HEK293 (cell line): ENCODE measurements around the gene B3GAT1.

ENCODE experiments used
- CTCF ChIA-PET: fragments of 350-600 bp; formaldehyde crosslinking; extraction: SDS; loops from one replicate; lab custom pipeline; 2021; ENCODE audit warnings: antibody characterized with exemption; lab: Yijun Ruan, JAX
- POLR2A ChIA-PET: fragments of 300-600 bp; formaldehyde crosslinking; extraction: SDS; loops from one replicate; lab custom pipeline; 2020; ENCODE audit warnings: antibody characterized with exemption, inconsistent platforms; lab: Yijun Ruan, JAX
- H3K27ac ChIP-seq: fragments of 200-500 bp; sonication (Bioruptor generic); 2 replicates; pipeline ENCODE4 v1.5.1; 2014; ENCODE audit warnings: low read depth, low read length, control low read depth, inconsistent platforms; ENCODE audit errors: extremely low read depth
- H3K36me3 ChIP-seq, 2 experiments: fragments of 200-500 bp in 1 of 2; sonication (Bioruptor generic) in 1 of 2; 1 replicate in 1 of 2; 2 replicates in 1 of 2; pipeline ENCODE4 v1.5.1; 2014 to 2017; ENCODE audit warnings: inconsistent platforms in 2 of 2, low read length in 2 of 2; ENCODE audit not compliant: control insufficient read depth in 2 of 2, insufficient read depth in 1 of 2
- H3K4me1 ChIP-seq: fragments of 200-500 bp; sonication (Bioruptor generic); 2 replicates; pipeline ENCODE4 v1.5.1; 2014; ENCODE audit warnings: mild to moderate bottlenecking, low read length, inconsistent platforms; ENCODE audit not compliant: control insufficient read depth, insufficient read depth
- H3K4me3 ChIP-seq: 2 replicates; pipeline ENCODE4 v1.5.1; 2011; ENCODE audit warnings: low read depth, mild to moderate bottlenecking, control low read depth, low read length, moderate library complexity
- H3K9me3 ChIP-seq: fragments of 200-500 bp; sonication (Bioruptor generic); 2 replicates; pipeline ENCODE4 v1.5.1; 2014; ENCODE audit warnings: low read depth, low read length, inconsistent platforms; ENCODE audit not compliant: control insufficient read depth, insufficient read depth
- GLI2 ChIP-seq: fragments of 450-650 bp; formaldehyde crosslinking; IDR thresholded peaks from 2 replicates; pipeline ENCODE4; 2017; ENCODE audit warnings: missing biosample characterization, missing genetic modification characterization, low read depth, borderline replicate concordance
- GLIS1 ChIP-seq: fragments of 450-650 bp; formaldehyde crosslinking; IDR thresholded peaks from 2 replicates; pipeline ENCODE4 v1.5.1; 2016; ENCODE audit warnings: missing biosample characterization, missing genetic modification characterization
- GLIS2 ChIP-seq: fragments of 450-650 bp; formaldehyde crosslinking; IDR thresholded peaks from 2 replicates; pipeline ENCODE4 v1.5.1; 2016; ENCODE audit warnings: missing biosample characterization, missing genetic modification characterization
- KLF16 ChIP-seq: fragments of 450-650 bp; formaldehyde crosslinking; IDR thresholded peaks from 2 replicates; pipeline ENCODE4 v1.5.1; 2017; ENCODE audit warnings: missing biosample characterization, missing genetic modification characterization
- ZBTB7A ChIP-seq: fragments of 450-650 bp; formaldehyde crosslinking; IDR thresholded peaks from 2 replicates; pipeline ENCODE4 v1.5.1; 2016; ENCODE audit warnings: low read depth, missing biosample characterization, missing genetic modification characterization
- ZEB2 ChIP-seq: fragments of 450-650 bp; formaldehyde crosslinking; IDR thresholded peaks from 2 replicates; pipeline ENCODE4 v1.5.1; 2016; ENCODE audit warnings: missing biosample characterization, missing genetic modification characterization
- ZNF10 ChIP-seq: fragments of 450-650 bp; formaldehyde crosslinking; IDR thresholded peaks from 2 replicates; pipeline ENCODE4 v1.5.1; 2017; ENCODE audit warnings: missing biosample characterization, missing genetic modification characterization
- ZNF146 ChIP-seq: fragments of 450-650 bp; formaldehyde crosslinking; IDR thresholded peaks from 2 replicates; pipeline ENCODE4 v1.5.1; 2016; ENCODE audit warnings: missing biosample characterization, missing genetic modification characterization
- ZNF157 ChIP-seq: fragments of 450-650 bp; formaldehyde crosslinking; IDR thresholded peaks from 2 replicates; pipeline ENCODE4 v1.5.1; 2016; ENCODE audit warnings: missing biosample characterization, missing genetic modification characterization
- ZNF169 ChIP-seq: fragments of 450-650 bp; formaldehyde crosslinking; IDR thresholded peaks from 2 replicates; pipeline ENCODE4 v1.5.1; 2016; ENCODE audit warnings: missing biosample characterization, missing genetic modification characterization
- ZNF211 ChIP-seq: fragments of 450-650 bp; formaldehyde crosslinking; IDR thresholded peaks from 2 replicates; pipeline ENCODE4 v1.5.1; 2016; ENCODE audit warnings: low read depth, missing biosample characterization, missing genetic modification characterization
- ZNF221 ChIP-seq: fragments of 450-650 bp; formaldehyde crosslinking; IDR thresholded peaks from 2 replicates; pipeline ENCODE4 v1.5.1; 2017; ENCODE audit warnings: missing biosample characterization, missing genetic modification characterization, borderline replicate concordance
- ZNF266 ChIP-seq: fragments of 450-650 bp; formaldehyde crosslinking; IDR thresholded peaks from 2 replicates; pipeline ENCODE4 v1.5.1; 2016; ENCODE audit warnings: missing biosample characterization, missing genetic modification characterization, low read depth
- ZNF677 ChIP-seq: fragments of 450-650 bp; IDR thresholded peaks from 2 replicates; pipeline ENCODE4 v1.5.0; 2018; ENCODE audit warnings: missing biosample characterization, mild to moderate bottlenecking, missing genetic modification characterization, moderate library complexity
- TF ChIP-seq, protein P1 (sequence below): fragments of 450-650 bp; formaldehyde crosslinking; IDR thresholded peaks from 2 replicates; pipeline ENCODE4 v1.5.1; 2016; ENCODE audit warnings: missing biosample characterization, missing genetic modification characterization
- TF ChIP-seq, protein P2 (sequence below): fragments of 450-650 bp; formaldehyde crosslinking; IDR thresholded peaks from 2 replicates; pipeline ENCODE4 v1.5.1; 2016; ENCODE audit warnings: missing biosample characterization, missing genetic modification characterization
- TF ChIP-seq, protein P3 (sequence below): fragments of 450-650 bp; formaldehyde crosslinking; IDR thresholded peaks from 2 replicates; pipeline ENCODE4 v1.5.1; 2016; ENCODE audit warnings: missing biosample characterization, missing genetic modification characterization
- TF ChIP-seq, protein P4 (sequence below): fragments of 450-650 bp; formaldehyde crosslinking; IDR thresholded peaks from 2 replicates; pipeline ENCODE4 v1.5.1; 2017; ENCODE audit warnings: missing biosample characterization, missing genetic modification characterization
- TF ChIP-seq, protein P5 (sequence below): fragments of 450-650 bp; formaldehyde crosslinking; IDR thresholded peaks from 2 replicates; pipeline ENCODE4 v1.5.1; 2016; ENCODE audit warnings: missing biosample characterization, missing genetic modification characterization, borderline replicate concordance
- TF ChIP-seq, protein P6 (sequence below): fragments of 450-650 bp; formaldehyde crosslinking; optimal IDR thresholded peaks from 2 replicates; pipeline ENCODE3; 2016; ENCODE audit warnings: missing biosample characterization, mild to moderate bottlenecking, missing genetic modification characterization

B3GAT1 gene

DNA sequence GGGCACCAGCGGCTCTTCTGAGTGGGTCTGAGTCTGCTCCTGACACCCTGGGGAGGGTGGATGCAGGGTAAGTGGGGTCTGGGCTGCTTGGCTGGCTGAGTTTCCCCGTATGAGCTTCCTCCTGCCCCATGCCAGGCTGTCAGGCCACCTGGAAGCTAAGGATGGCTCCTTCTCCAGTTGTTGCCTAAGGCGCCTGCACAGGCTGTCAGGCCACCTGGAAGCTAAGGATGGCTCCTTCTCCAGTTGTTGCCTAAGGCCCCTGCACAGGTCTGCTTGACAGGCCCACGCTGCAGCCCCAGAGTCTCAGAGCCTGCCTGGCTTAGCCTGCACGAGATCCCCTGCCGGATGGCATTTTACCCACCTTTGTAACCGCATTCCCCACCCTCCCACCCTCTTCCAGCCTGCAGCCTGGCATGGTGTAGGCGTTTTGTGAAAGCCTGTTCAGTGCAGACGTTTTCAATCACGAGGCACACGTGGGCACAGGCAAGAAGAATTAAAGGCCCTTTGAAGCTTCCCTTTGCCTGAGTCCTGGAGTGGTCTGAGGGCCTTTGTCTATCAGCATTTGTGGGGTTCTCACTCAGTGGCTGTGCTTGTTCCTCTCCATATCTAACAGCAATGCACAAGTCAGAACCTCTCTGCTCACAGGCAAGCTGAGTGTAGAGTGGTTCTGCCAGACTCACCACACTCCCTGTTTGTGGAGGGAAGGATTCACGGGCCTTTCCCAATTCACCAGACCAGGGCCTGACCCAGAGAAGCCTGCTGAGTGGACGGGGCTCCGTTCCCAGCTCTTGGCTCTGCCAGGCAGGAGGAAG is 40.2 kb upstream of the B3GAT1 start:
- H3K36me3 ChIP-seq: no peaks in the 10 kb centered on the region
- CTCF ChIA-PET: no interaction called here
- no peaks in the 10 kb centered on the region for H3K4me1 ChIP-seq
- no peak overlapping the region for H3K4me3 ChIP-seq
- no peaks in the 10 kb centered on the region for H3K9me3 ChIP-seq
- H3K27ac ChIP-seq: no peak overlapping the region
- POLR2A ChIA-PET: no interaction called here
- TF ChIP-seq ZNF221 (no peak), ZEB2 (tag by site-specific recombination) (no peak), ZNF10 (tag by site-specific recombination) (no peak), ZNF157 (tag by site-specific recombination) (no peak), ZNF169 (no peak), ZNF211 (no peak), GLIS1 (tag by site-specific recombination) (no peak), ZNF266 (tag by site-specific recombination) (no peak), GLIS2 (tag by site-specific recombination) (no peak), ZNF677 (tag by site-specific recombination) (no peak), ZNF146 (no peak), ZBTB7A (tag by site-specific recombination) (no peak), GLI2 (tag by site-specific recombination) (no peak), KLF16 (tag by site-specific recombination) (no peak)
- TF ChIP-seq, protein P1, sequence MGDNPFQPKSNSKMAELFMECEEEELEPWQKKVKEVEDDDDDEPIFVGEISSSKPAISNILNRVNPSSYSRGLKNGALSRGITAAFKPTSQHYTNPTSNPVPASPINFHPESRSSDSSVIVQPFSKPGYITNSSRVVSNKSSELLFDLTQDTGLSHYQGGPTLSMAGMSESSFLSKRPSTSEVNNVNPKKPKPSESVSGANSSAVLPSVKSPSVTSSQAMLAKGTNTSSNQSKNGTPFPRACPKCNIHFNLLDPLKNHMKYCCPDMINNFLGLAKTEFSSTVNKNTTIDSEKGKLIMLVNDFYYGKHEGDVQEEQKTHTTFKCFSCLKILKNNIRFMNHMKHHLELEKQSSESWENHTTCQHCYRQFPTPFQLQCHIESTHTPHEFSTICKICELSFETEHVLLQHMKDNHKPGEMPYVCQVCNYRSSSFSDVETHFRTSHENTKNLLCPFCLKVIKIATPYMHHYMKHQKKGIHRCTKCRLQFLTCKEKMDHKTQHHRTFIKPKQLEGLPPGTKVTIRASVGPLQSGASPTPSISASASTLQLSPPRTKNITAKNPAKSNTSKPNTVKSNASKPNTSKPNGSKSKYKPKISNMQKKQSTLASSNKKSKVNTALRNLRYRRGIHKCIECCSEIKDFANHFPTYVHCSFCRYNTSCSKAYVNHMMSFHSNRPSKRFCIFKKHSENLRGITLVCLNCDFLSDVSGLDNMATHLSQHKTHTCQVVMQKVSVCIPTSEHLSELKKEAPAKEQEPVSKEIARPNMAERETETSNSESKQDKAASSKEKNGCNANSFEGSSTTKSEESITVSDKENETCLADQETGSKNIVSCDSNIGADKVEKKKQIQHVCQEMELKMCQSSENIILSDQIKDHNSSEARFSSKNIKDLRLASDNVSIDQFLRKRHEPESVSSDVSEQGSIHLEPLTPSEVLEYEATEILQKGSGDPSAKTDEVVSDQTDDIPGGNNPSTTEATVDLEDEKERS: no peak
- TF ChIP-seq, protein P2, sequence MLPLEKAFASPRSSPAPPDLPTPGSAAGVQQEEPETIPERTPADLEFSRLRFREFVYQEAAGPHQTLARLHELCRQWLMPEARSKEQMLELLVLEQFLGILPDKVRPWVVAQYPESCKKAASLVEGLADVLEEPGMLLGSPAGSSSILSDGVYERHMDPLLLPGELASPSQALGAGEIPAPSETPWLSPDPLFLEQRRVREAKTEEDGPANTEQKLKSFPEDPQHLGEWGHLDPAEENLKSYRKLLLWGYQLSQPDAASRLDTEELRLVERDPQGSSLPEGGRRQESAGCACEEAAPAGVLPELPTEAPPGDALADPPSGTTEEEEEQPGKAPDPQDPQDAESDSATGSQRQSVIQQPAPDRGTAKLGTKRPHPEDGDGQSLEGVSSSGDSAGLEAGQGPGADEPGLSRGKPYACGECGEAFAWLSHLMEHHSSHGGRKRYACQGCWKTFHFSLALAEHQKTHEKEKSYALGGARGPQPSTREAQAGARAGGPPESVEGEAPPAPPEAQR (tag by site-specific recombination): no peak
- TF ChIP-seq, protein P3, sequence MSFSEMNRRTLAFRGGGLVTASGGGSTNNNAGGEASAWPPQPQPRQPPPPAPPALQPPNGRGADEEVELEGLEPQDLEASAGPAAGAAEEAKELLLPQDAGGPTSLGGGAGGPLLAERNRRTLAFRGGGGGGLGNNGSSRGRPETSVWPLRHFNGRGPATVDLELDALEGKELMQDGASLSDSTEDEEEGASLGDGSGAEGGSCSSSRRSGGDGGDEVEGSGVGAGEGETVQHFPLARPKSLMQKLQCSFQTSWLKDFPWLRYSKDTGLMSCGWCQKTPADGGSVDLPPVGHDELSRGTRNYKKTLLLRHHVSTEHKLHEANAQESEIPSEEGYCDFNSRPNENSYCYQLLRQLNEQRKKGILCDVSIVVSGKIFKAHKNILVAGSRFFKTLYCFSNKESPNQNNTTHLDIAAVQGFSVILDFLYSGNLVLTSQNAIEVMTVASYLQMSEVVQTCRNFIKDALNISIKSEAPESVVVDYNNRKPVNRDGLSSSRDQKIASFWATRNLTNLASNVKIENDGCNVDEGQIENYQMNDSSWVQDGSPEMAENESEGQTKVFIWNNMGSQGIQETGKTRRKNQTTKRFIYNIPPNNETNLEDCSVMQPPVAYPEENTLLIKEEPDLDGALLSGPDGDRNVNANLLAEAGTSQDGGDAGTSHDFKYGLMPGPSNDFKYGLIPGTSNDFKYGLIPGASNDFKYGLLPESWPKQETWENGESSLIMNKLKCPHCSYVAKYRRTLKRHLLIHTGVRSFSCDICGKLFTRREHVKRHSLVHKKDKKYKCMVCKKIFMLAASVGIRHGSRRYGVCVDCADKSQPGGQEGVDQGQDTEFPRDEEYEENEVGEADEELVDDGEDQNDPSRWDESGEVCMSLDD (tag by site-specific recombination): no peak
- TF ChIP-seq, protein P4, sequence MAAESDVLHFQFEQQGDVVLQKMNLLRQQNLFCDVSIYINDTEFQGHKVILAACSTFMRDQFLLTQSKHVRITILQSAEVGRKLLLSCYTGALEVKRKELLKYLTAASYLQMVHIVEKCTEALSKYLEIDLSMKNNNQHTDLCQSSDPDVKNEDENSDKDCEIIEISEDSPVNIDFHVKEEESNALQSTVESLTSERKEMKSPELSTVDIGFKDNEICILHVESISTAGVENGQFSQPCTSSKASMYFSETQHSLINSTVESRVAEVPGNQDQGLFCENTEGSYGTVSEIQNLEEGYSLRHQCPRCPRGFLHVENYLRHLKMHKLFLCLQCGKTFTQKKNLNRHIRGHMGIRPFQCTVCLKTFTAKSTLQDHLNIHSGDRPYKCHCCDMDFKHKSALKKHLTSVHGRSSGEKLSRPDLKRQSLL (tag by site-specific recombination): no peak
- TF ChIP-seq, protein P5, sequence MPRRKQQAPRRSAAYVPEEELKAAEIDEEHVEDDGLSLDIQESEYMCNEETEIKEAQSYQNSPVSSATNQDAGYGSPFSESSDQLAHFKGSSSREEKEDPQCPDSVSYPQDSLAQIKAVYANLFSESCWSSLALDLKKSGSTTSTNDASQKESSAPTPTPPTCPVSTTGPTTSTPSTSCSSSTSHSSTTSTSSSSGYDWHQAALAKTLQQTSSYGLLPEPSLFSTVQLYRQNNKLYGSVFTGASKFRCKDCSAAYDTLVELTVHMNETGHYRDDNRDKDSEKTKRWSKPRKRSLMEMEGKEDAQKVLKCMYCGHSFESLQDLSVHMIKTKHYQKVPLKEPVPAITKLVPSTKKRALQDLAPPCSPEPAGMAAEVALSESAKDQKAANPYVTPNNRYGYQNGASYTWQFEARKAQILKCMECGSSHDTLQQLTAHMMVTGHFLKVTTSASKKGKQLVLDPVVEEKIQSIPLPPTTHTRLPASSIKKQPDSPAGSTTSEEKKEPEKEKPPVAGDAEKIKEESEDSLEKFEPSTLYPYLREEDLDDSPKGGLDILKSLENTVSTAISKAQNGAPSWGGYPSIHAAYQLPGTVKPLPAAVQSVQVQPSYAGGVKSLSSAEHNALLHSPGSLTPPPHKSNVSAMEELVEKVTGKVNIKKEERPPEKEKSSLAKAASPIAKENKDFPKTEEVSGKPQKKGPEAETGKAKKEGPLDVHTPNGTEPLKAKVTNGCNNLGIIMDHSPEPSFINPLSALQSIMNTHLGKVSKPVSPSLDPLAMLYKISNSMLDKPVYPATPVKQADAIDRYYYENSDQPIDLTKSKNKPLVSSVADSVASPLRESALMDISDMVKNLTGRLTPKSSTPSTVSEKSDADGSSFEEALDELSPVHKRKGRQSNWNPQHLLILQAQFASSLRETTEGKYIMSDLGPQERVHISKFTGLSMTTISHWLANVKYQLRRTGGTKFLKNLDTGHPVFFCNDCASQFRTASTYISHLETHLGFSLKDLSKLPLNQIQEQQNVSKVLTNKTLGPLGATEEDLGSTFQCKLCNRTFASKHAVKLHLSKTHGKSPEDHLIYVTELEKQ (tag by site-specific recombination): no peak
- TF ChIP-seq, protein P6, sequence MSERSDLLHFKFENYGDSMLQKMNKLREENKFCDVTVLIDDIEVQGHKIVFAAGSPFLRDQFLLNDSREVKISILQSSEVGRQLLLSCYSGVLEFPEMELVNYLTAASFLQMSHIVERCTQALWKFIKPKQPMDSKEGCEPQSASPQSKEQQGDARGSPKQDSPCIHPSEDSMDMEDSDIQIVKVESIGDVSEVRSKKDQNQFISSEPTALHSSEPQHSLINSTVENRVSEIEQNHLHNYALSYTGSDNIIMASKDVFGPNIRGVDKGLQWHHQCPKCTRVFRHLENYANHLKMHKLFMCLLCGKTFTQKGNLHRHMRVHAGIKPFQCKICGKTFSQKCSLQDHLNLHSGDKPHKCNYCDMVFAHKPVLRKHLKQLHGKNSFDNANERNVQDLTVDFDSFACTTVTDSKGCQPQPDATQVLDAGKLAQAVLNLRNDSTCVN (tag by site-specific recombination): no peak
